ENCODE data around the gene CXCL13.
"Not testable (repeated sequence)": the region's sequence is repeated elsewhere in the genome, so short reads cannot be mapped to it uniquely, and the experiment has no call there.

Gene CXCL13, protein sequence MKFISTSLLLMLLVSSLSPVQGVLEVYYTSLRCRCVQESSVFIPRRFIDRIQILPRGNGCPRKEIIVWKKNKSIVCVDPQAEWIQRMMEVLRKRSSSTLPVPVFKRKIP

DNA sequence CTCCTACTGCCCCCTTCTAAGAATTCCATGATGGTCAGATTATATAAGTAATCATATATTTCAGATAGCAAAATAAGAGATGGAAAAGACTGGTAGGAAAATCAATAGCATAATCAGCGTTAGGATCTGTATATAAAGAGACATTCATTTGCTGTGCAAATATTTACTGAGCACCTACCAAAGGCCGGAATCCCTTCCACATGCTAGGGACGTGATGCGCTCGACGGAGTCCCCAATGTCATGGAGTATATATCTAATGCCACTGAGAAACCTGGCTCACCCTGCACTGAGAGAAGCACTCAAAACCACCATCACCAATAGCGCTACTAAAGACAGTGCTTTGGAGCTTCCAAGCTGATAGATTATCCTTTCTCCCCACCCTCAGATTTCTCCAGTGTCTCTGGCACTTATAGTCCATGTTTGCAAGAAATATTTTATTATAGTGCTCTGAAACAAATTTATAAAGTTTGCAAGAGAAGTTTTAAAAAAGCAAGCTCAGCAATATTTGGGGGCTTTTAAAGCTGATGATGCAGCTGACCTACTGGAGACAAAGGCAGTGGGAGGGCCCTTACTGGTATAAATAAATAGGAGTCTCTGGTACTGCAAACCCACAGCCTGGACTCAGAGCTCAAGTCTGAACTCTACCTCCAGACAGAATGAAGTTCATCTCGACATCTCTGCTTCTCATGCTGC lies at the start of gene CXCL13:
Gene CXCL13 (plus strand): TSS at position 611 of the 693 bp plus-strand sequence. CDS start 46 bp downstream, at position 657.
- DNase-seq = no peak

DNA sequence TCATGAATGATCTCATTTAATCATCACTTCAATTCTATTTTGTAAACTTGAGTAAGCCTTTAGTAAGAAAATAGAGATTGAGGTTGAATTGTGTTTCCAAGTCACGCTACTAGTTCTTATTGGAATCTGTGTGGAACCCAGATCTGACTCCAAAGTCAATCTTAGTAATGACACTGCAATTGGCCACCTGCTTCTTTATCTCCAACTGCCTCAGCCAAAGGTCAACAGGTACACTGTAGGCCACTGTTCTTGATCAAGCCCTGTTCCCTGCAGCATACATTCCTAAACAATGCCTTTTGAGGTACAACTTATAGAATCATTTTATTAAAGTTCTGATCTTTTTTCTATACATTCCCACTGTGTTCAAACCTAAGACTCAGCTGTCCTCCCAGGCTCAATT lies 45.5 kb upstream of the CXCL13 start:
- no peak for DNase-seq

DNA sequence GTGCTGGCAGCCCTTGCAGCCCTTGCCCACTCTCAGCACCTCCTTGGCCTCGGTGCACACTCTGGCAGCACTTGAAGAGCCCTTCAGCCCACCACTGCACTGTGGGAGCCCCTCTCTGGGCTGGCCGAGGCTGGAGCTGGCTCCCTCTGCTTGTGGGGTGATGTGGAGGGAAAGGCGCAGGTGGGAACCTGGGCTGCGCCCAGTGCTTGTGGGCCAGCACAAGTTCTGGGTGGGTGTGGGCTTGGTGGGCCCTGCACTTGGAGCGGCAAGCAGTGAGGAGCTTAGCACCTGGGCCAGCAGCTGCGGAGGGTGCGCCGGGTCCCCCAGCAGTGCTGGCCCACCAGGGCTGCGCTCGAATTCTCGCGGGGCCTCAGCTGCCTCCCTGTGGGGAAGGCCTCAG lies 43.9 kb upstream of the CXCL13 start:
- not testable (repeated sequence) for DNase-seq

DNA sequence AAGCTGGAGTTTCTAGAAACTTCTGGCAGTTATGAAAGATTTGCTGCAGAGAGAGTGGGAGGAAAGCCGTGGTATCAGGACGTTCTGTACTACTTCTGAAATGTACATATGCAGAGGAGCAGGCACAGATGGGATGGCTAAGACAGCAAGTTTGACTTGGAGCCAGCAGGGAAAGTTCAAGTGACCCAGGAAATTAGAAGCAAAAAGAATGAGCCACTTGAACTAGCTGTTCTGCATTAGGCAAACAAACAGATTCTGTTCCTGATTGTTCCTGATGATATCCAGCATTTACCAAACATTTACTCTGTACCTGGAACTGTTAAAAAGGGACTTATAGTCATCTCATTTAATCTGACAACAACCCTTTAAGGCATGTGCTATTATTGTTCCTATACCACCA lies 41.4 kb upstream of the CXCL13 start:
- no peak for DNase-seq

GRCh38 chr4:77566148-77566547 lies 39.5 kb upstream of the CXCL13 start:
- DNase-seq = no peak

GRCh38 chr4:77567549-77567948 lies 38.1 kb upstream of the CXCL13 start:
- DNase-seq = no peak

DNA sequence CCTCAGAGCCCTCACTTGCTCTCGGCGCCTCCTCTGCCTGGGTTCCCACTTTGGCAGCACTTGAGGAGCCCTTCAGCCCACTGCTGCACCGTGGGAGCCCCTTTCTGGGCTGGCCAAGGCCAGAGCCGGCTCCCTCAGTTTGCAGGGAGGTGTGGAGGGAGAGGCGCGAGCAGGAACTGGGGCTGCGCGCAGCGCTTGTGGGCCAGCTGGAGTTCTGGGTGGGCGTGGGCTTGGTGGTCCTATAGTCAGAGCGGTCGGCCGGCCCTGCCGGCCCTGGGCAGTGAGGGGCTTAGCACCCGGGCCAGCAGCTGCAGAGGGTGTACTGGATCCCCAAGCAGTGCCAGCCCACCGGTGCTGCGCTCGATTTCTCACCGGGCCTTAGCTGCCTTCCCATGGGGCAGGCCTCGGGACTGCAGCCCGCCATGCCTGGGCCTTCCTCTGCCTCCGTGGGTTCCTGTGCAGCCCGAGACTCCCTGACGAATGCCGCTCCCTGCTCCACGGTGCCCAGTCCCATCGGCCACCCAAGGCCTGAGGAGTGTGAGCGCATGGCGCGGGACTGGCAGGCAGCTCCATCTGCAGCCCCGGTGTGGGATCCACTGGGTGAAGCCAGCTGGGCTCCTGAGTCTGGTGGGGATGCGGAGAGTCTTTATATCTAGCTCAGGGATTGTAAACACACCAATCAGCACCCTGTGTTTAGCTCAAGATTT lies 35.0 kb upstream of the CXCL13 start:
- DNase-seq = not testable (repeated sequence)

DNA sequence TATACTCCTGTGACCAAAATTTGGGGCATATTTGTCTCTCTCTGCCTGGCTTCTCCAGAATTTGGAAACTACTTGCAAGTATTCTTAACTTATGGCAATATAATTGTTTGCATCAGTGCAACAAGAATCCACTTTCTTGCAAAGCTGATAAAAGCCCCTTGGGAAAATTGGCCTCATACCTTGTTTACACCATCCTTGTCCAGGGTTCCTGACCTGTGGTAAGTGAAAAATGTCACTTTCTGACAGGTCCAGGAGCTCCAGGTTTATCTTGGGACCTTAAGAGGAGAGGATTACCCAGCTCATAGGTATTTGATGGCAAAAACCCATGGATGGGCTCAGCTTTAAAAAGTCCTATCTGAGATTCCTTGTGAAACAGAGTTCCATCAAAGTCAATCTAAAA lies 29.3 kb upstream of the CXCL13 start:
- no peak for DNase-seq

- DNase-seq = no peak
Observed at GRCh38 chr4:77578145-77578544, 27.5 kb upstream of the CXCL13 start.

GRCh38 chr4:77579406-77580076 lies 26.1 kb upstream of the CXCL13 start:
- peak; percentile 49 to 75 for DNase-seq

DNA sequence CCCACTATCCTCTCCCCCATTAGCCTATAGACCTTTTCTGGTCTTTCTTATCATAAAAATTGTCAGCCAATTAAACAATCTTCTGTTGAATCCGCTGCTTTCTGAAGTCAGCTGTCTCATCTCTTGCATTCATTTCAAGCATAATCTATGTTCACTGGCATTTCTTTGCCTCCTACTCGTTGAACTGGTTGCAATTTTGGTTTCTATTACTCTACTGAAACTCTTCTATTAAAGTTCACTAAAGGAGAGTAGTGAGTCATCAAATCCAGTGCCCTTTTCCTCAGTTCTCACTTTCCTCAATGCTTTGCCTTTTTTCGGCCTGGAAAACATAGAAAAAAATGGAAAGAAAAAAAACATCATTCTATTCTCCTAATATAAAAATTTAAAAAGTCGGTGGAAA lies 23.9 kb upstream of the CXCL13 start:
- no peak for DNase-seq

- no peak for DNase-seq
Observed at GRCh38 chr4:77582156-77582555, 23.5 kb upstream of the CXCL13 start.

DNA sequence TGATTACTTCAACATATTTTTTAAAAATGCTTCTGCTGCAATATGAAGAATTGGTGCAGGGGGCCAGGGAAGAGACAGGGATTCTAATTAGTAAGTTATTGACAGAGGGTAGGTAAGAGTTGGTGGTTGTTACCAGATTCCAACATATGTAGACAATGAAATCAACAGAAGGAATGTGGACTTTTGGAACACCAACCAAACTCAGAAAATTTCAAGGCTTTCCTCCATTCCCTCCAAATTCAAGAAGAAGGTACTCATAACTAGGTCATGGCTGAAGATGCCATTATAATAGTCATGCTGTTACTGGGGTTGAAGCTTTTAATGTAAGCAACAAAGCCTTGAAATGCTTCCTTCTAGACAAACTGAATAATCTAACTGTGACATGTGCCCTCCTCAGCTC lies 22.9 kb upstream of the CXCL13 start:
- no peak for DNase-seq

DNA sequence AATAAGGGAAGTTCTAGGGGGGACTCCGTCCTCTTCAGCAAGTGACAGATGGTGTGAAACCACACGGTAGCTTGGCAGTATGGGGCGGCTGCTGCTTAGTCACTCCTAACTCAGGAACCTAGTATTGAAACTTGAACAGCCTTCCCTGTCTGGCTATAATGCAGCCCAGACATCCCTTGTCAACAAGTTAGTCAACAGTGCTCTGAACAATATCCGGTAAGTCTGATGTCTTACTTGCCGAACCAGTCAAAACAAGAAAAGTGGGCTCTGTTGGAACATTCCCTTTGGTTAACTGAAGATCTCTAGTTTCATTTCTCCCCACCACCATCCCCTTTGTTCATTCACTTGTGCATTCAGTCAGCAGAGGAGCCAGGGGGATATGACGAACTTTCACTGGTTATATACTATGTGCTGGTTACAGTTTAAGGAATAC lies 18.7 kb upstream of the CXCL13 start:
- DNase-seq = no peak

- DNase-seq = no peak
Observed at GRCh38 chr4:77590482-77590881, 15.1 kb upstream of the CXCL13 start.

DNA sequence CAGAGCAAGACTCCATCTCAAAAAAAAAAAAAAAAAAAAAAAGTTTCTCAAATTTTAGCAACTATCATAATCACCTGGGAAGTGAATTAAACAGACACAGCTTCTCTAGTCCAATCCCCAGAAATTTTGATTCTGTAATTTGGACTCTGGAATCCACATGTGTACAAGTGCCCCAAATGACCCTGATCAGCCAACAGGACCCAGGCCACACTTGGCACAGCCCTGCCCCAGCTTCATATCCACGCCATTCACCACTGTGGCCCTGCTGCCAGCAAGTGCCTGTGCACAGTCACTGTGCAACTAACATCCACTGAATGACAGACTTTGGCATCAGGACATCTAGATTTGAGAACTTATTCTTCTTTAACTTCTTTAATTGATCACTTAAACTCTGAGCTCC lies 14.1 kb upstream of the CXCL13 start:
- no peak for DNase-seq

- DNase-seq = no peak
Observed at GRCh38 chr4:77593101-77593500, 12.5 kb upstream of the CXCL13 start.

DNA sequence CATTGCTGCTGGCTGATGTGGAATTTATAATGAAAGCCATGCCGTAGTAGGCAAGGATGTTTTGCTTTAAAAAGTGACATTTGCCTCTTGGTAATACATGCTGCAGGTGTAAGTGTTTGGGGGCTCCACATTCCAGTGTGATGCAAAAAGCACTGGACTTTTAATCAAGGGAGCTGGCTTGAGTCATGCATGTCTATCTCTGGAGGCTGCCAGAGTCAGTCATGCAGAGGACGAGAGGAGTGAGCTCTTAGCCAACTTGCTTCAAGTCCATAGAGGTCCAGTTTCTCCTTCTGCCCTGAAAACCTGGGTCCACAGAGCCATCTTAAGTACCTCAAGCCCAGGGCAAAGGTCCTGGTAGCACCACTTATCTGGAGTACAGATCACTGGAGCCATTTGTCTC lies 11.6 kb upstream of the CXCL13 start:
- DNase-seq = no peak

DNA sequence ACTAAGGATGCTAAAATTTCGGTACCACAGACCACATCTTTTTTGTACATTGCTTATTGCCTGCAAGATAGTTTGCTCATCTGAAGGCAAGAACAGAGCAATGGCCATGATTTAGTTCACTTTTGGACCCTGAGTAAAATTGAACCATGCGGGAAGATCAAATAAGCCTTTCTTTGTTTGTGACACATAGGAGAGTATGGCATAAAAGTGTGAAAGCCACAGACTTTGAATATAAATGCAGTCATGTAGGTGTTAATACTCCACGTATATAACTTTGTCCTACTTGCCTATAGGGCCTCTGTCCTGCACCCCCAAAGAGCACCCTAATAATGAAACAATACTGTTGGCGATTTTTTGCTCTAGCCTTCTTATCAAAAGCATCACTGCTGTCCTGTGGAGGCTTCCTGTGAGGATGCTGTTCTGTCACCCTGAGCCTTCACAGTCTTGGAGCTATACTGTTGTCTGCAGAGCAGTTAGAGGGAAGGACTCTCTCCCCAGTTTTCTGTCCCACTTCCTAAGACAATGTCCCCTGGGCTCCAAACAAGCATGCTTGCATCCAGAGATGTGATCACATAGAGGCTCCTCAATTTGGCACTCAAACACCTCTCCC lies 10.2 kb upstream of the CXCL13 start:
- DNase-seq = no peak

GRCh38 chr4:77599378-77599777 lies 6.2 kb upstream of the CXCL13 start:
- peak; percentile 18 to 20 for DNase-seq

DNA sequence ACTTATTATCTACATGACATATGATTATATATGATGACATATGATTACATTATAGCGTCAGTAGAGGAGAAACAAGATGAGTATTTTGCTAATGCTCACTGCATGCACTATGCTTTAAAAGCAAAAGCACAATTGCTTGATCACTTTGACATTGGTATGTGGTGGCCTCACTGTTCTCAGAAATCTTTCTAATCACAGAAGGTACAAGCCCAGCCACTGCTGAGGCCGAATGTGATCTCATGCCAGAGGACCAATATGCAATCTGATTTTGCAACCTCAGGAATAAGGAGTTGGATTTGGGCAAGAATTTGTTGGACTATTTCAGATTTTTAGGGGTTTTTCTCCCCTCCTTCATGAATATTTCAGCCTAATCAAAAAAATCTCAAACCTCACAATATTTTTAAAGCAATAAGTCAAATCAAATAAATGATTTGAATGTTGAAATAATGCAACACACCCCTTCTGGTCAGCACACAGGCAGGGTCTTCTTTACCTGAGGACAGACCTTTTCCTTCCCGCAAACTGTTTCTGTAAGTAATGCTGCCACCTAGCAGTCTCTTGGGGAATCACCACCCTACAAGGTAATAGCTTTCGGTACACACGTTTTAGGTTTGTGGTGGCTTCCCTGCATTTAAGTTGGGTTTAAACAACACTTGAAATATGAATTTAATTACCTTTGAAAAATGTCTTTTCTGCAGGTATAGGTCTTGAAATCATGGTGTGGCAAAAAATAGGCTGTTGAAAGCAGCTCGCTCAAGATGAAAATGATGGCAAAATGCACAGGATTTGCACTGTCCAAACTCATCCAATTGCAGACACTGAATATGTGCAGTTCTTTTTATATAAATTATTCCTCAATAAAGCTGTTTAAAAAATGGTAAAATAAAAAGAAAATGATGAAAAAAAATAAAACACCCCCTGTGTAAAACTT lies 4.8 kb upstream of the CXCL13 start:
- no peak for DNase-seq

- DNase-seq = no peak
Observed at GRCh38 chr4:77601614-77602187, 3.9 kb upstream of the CXCL13 start.
